IMR-90 (cell line): ENCODE data around the gene EXOC4. TPM values are rescaled to one million over a fixed set of nuclear protein-coding genes. Genes with fewer than 3 reads are reported as not detected.

Source experiments
- ATAC-seq: fragments of 200-7000 bp; cut with Tn5 transposase; 2 replicates; pipeline ENCODE4 v1.9.1; 2020; ENCODE audit warnings: low read depth, mild to moderate bottlenecking, moderate library complexity
- BruUV-seq: library from RNA; stranded (reverse); fragments of 400-500 nt; replicated peaks from 2 replicates; lab custom pipeline; 2021; lab: Mats Ljungman, UMichigan
- CTCF ChIA-PET: fragments of 300-600 bp; formaldehyde crosslinking; extraction: SDS; loops from one replicate; lab custom pipeline; 2021; ENCODE audit warnings: antibody characterized with exemption; lab: Yijun Ruan, JAX
- POLR2A ChIA-PET: fragments of 300-600 bp; sonication (Branson Sonifier 250); formaldehyde crosslinking; loops from one replicate; lab custom pipeline; 2022; ENCODE audit warnings: antibody characterized with exemption; ENCODE audit not compliant: unreplicated experiment; lab: Charles Lee
- DNase-seq: peaks from one replicate; pipeline ENCODE4 v3.0.0; 2013
- H2AFZ ChIP-seq: replicated peaks from 2 replicates; pipeline ENCODE3; 2013; ENCODE audit warnings: low read length, mild to moderate bottlenecking; ENCODE audit not compliant: poor library complexity
- H2AK5ac ChIP-seq: 2 replicates; pipeline ENCODE4 v1.6.1; 2013; ENCODE audit warnings: low read depth, low read length, inconsistent platforms
- H2AK9ac ChIP-seq: replicated peaks from 2 replicates; pipeline ENCODE3; 2013; ENCODE audit warnings: mild to moderate bottlenecking, low read depth, low read length, moderate library complexity; ENCODE audit not compliant: poor library complexity
- H2BK120ac ChIP-seq: 2 replicates; pipeline ENCODE4 v1.6.1; 2013; ENCODE audit warnings: low read depth, low read length, inconsistent platforms
- H2BK15ac ChIP-seq: 3 replicates; pipeline ENCODE4 v1.6.1; 2013; ENCODE audit warnings: low read depth, low read length, inconsistent platforms
- H2BK20ac ChIP-seq: 2 replicates; pipeline ENCODE4 v1.6.1; 2013; ENCODE audit warnings: low read depth, mild to moderate bottlenecking, inconsistent platforms, low read length, moderate library complexity
- H2BK5ac ChIP-seq: 2 replicates; pipeline ENCODE4 v1.6.1; 2013; ENCODE audit warnings: mild to moderate bottlenecking, low read depth, low read length, inconsistent platforms; ENCODE audit not compliant: poor library complexity, severe bottlenecking
- H3K14ac ChIP-seq: replicated peaks from 2 replicates; pipeline ENCODE4 v1.6.1; 2013; ENCODE audit warnings: low read depth, low read length, inconsistent platforms
- H3K18ac ChIP-seq: 2 replicates; pipeline ENCODE4 v1.6.1; 2013; ENCODE audit warnings: low read depth, low read length, control low read depth
- H3K23ac ChIP-seq: 2 replicates; pipeline ENCODE4 v1.6.1; 2013; ENCODE audit warnings: low read depth, low read length, inconsistent platforms
- H3K27ac ChIP-seq: 2 replicates; pipeline ENCODE4 v1.5.1; 2013; ENCODE audit warnings: mild to moderate bottlenecking, control low read depth, low read length; ENCODE audit not compliant: insufficient read depth
- H3K27me3 ChIP-seq: 2 replicates; pipeline ENCODE4 v1.6.1; 2013; ENCODE audit warnings: low read length; ENCODE audit not compliant: control insufficient read depth, insufficient read depth
- H3K36me3 ChIP-seq: 2 replicates; pipeline ENCODE4 v1.6.1; 2013; ENCODE audit warnings: low read length, mixed read lengths; ENCODE audit not compliant: control insufficient read depth, insufficient read depth
- H3K4ac ChIP-seq: 2 replicates; pipeline ENCODE4 v1.6.1; 2013; ENCODE audit warnings: low read depth, low read length, inconsistent platforms
- H3K4me1 ChIP-seq: 2 replicates; pipeline ENCODE4 v1.6.1; 2013; ENCODE audit warnings: low read length, mixed read lengths; ENCODE audit not compliant: control insufficient read depth, insufficient read depth
- H3K4me2 ChIP-seq: 2 replicates; pipeline ENCODE4 v1.6.1; 2013; ENCODE audit warnings: low read depth, mild to moderate bottlenecking, control low read depth, low read length, moderate library complexity
- H3K4me3 ChIP-seq: 2 replicates; pipeline ENCODE4 v1.5.1; 2013; ENCODE audit warnings: low read depth, mild to moderate bottlenecking, control low read depth, low read length, moderate library complexity; ENCODE audit not compliant: insufficient read depth
- H3K56ac ChIP-seq: 2 replicates; pipeline ENCODE4 v1.6.1; 2013; ENCODE audit warnings: low read length, inconsistent platforms; ENCODE audit not compliant: insufficient read depth; ENCODE audit errors: extremely low read depth
- H3K79me1 ChIP-seq, 2 experiments: 2 replicates each; pipeline ENCODE4 v1.6.1; 2013; ENCODE audit warnings: low read length in 2 of 2, inconsistent platforms in 1 of 2, low read depth in 1 of 2
- H3K9ac ChIP-seq: 2 replicates; pipeline ENCODE4 v1.6.1; 2013; ENCODE audit warnings: low read depth, low read length, control low read depth
- H3K9me1 ChIP-seq: 2 replicates; pipeline ENCODE4 v1.6.1; 2013; ENCODE audit warnings: low read length, inconsistent platforms; ENCODE audit not compliant: insufficient read depth
- H3K9me3 ChIP-seq: 2 replicates; pipeline ENCODE4 v1.6.1; 2013; ENCODE audit warnings: low read length; ENCODE audit not compliant: control insufficient read depth, insufficient read depth
- H4K20me1 ChIP-seq: 2 replicates; pipeline ENCODE4 v1.6.1; 2013; ENCODE audit warnings: low read length, inconsistent platforms; ENCODE audit not compliant: insufficient read depth
- H4K5ac ChIP-seq: 2 replicates; pipeline ENCODE4 v1.6.1; 2013; ENCODE audit warnings: mild to moderate bottlenecking, low read depth, low read length, control low read depth
- H4K8ac ChIP-seq, 2 experiments: 2 replicates each; pipeline ENCODE4 v1.6.1; 2013; ENCODE audit warnings: low read depth in 2 of 2, low read length in 2 of 2, control low read depth in 1 of 2, inconsistent platforms in 1 of 2
- H4K91ac ChIP-seq: 2 replicates; pipeline ENCODE4 v1.6.1; 2013; ENCODE audit warnings: low read depth, low read length, inconsistent platforms; ENCODE audit not compliant: insufficient read depth
- CHD1 ChIP-seq: IDR thresholded peaks from 2 replicates; pipeline ENCODE4 v1.6.1; 2012; ENCODE audit warnings: low read depth, low read length, improper control_type of control experiment
- RAD21 ChIP-seq: IDR thresholded peaks from 2 replicates; pipeline ENCODE4 v1.6.1; 2012; ENCODE audit warnings: low read length, improper control_type of control experiment
- WGBS, 2 experiments: methylation state at CpG; one replicate each; pipeline versions ENCODE4 v1.1.5 to v1.1.7; 2013; ENCODE audit warnings: missing lambda C conversion rate in 2 of 2; ENCODE audit not compliant: insufficient read length in 1 of 2; ENCODE audit errors: extremely low coverage in 2 of 2; 5-methylcytosine and 5-hydroxymethylcytosine counted together
- dilution Hi-C: fragments of 300-500 bp; cut with HindIII; formaldehyde crosslinking; loops from one replicate; pipeline ENCODE4 v1.14.3; 2018; ENCODE audit warnings: low sequenced_read_pairs; ENCODE audit not compliant: unreplicated experiment
- in situ Hi-C: fragments of 300-500 bp; cut with MboI; formaldehyde crosslinking; loops from 3 replicates; pipeline ENCODE4 v1.14.3; 2019; ENCODE audit warnings: low sequenced_read_pairs, inconsistent platforms, mixed read lengths
- intact Hi-C: fragments of 100-400 bp; cut with micrococcal nuclease; formaldehyde crosslinking; loops from 2 replicates; pipeline ENCODE4 v1.10.0; 2022
- polyA plus RNA-seq, 3 experiments: library from polyadenylated mRNA; depleted of rRNA; stranded (reverse); fragments of >200 nt; gene quantifications; 2 replicates each; pipeline ENCODE4 v1.2.3, GENCODE V29; 2012; ENCODE audit warnings: low replicate concordance in 1 of 3
- total RNA-seq: library from RNA; depleted of rRNA; stranded (reverse); fragments of >200 nt; gene quantifications from 2 replicates; pipeline ENCODE4 v1.2.3, GENCODE V29; 2012

Gene EXOC4
- total and polyA plus RNA-seq, 2 of the 4 experiments (the other 2 are of a cell fraction): 25.4 to 94.6 TPM

DNA sequence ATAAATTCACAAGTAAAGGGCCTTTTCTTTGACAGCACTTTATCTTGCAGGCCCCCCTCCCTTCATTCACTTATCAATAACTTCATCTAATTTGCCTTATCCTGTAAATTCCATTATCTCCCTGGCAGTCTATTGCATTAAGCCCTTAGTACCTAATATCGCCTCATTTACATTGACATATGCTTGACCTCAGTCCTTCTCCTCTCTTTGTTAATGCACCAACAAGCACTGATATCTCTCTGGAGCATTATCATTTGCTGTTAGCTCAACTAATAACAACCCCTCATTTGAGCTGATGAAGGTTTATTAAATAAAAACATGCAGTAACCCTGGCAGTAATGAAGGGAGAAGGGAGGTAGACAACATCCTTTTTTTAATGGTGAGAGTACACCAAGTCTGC, 46.8 kb downstream of the EXOC4 start:
- DNase-seq (no peak), ATAC-seq (no peak)
- H4K5ac ChIP-seq: no peak overlapping the region
- H3K79me1 ChIP-seq: peaks cover 9 to 17% of the 10 kb centered on the region in 2 experiments; a peak in 3 of 4 replicates
- H3K18ac ChIP-seq: no peak overlapping the region
- no peaks in the 10 kb centered on the region for H3K27me3 ChIP-seq
- in situ Hi-C loops: no loop called here
- TF ChIP-seq CHD1 (no peak), RAD21 (no peak)
- dilution Hi-C loops: no loop called here
- intact Hi-C loops: no loop called here
- no peak overlapping the region for H2BK120ac ChIP-seq
- no peak overlapping the region for H2BK20ac ChIP-seq
- no peak overlapping the region for H4K8ac ChIP-seq
- no peak overlapping the region for H2BK15ac ChIP-seq
- no peak overlapping the region for H3K9ac ChIP-seq
- no peak overlapping the region for H2AK5ac ChIP-seq
- no peak overlapping the region for H4K91ac ChIP-seq
- H2AK9ac ChIP-seq: no peak overlapping the region
- no peak overlapping the region for H3K23ac ChIP-seq
- no peak overlapping the region for H3K4ac ChIP-seq
- H2BK5ac ChIP-seq: no peak overlapping the region
- BruUV-seq: no TSS peak
- no peaks in the 10 kb centered on the region for H3K9me3 ChIP-seq
- H3K4me1 ChIP-seq: peaks cover 5% of the 10 kb centered on the region; the same call in 1 of the 2 replicates
- no peaks in the 10 kb centered on the region for H4K20me1 ChIP-seq
- no peaks in the 10 kb centered on the region for H3K9me1 ChIP-seq
- ChIA-PET POLR2A (no interaction called here), CTCF (interaction anchor here (0.7 kb wide), 1 partner anchor 444 kb away, joined by 3 read pairs; no protein-coding TSS in a partner anchor)
- H3K27ac ChIP-seq: no peak overlapping the region
- H3K56ac ChIP-seq: no peak overlapping the region
- no peaks in the 10 kb centered on the region for H3K36me3 ChIP-seq
- H3K4me2 ChIP-seq: no peak overlapping the region
- H3K4me3 ChIP-seq: no peak overlapping the region
- H2AFZ ChIP-seq: no peak overlapping the region
- no CpG with 5 or more reads among the region's 1 CpG for WGBS, 2 experiments
- H3K14ac ChIP-seq: no peak overlapping the region
